MM.1S (cell line): ENCODE measurements around the gene SUPT3H.

Experiments used
- EZH2 ChIP-seq: fragments of 300-600 bp; sonication (generic); optimal IDR thresholded peaks from 2 replicates; pipeline ENCODE3; 2017; ENCODE audit warnings: low read depth, mild to moderate bottlenecking, antibody characterized with exemption, low read length, mixed read lengths
- TF ChIP-seq, protein P1 (sequence below): fragments of 300-600 bp; sonication (generic); IDR thresholded peaks from 2 replicates; pipeline ENCODE4 v1.5.1; 2016; ENCODE audit warnings: antibody characterized with exemption, low read length, mixed read lengths

DNA sequence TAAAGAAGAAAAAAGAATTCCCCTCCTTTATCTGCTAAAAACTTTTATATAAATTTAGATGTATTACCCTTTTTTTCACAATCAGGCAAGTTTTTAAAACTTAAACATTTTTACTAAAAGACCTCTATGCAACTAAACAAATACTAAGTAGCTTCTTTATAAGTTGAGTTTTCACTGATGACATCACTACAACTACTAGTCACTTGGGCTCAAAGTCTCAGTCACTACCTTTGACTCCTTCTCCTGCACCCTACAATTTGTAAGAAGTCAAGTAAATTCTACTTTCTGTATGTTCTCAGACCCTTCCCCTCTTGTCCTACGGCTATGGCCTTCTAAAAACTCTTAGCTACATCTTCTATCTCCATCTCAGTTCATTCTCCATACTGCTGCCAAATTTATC, 11.2 kb downstream of the SUPT3H start:
- TF ChIP-seq, protein P1, sequence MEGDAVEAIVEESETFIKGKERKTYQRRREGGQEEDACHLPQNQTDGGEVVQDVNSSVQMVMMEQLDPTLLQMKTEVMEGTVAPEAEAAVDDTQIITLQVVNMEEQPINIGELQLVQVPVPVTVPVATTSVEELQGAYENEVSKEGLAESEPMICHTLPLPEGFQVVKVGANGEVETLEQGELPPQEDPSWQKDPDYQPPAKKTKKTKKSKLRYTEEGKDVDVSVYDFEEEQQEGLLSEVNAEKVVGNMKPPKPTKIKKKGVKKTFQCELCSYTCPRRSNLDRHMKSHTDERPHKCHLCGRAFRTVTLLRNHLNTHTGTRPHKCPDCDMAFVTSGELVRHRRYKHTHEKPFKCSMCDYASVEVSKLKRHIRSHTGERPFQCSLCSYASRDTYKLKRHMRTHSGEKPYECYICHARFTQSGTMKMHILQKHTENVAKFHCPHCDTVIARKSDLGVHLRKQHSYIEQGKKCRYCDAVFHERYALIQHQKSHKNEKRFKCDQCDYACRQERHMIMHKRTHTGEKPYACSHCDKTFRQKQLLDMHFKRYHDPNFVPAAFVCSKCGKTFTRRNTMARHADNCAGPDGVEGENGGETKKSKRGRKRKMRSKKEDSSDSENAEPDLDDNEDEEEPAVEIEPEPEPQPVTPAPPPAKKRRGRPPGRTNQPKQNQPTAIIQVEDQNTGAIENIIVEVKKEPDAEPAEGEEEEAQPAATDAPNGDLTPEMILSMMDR: no peak
- no peak for TF ChIP-seq EZH2
